Urothelium cell line (cell line): ENCODE results near the gene POLR2J.
A peak's percentile ranks its signal among the peaks of the same experiment; 100 is the strongest.

Source experiments
- DNase-seq: peaks from one replicate; pipeline ENCODE4 v3.0.0; 2011; ENCODE audit warnings: low spot score, mixed read lengths
- FAIRE-seq: peaks from 2 replicates; lab custom pipeline; 2011; peaks lifted over from hg19 to GRCh38; lab: Jason Lieb, UNC

The POLR2J gene

GRCh38 chr7:102444961-102445673, 33.6 kb downstream of the POLR2J start:
- FAIRE-seq (no peak), DNase-seq (no peak)

DNA sequence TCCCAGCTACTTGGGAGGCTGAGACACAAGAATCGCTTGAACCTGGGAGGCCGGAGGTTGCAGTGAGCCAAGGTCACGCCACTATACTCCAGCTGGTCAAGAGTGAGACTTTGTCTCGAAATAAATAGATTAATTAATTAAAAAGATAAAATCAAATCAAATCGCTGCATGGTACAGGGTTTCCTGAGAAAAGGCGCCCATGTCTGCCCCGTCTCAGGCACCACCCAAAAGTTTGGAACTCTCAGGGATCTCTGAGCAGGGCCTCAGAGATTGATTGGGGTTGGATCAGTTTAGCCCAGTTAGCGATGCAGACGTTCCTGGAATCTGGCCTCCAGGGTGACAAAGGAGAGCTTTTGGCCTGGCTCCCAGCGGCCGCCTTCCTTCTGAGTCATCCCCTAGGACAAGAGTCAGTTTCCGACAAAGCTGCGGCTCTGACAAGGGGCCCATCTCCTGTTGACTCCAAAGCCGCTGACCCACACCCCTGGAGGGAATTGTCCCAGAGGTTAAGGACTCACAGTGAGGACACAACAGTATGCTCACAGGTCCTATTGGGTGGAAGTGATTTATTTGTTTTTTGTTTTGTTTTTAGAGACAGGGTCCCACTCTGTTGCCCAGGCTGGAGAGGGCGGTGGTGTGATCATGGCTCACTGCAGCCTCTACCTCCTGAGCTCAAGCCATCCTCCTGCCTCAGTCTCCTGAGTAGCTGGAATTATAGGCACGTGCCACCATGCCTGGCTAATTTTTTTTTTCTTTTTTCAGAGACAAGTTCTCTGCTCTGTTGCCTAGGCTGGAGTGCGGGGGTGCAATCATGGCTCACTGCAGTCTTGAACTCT, 38.5 kb downstream of the POLR2J start:
- DNase-seq (peak; percentile 96), FAIRE-seq (peak; percentile 66)

GRCh38 chr7:102436118-102436517, 42.6 kb downstream of the POLR2J start:
- FAIRE-seq: no peak
- no peak for DNase-seq

- peak; percentile 9 for FAIRE-seq
Observed at GRCh38 chr7:102434039-102434486, 44.7 kb downstream of the POLR2J start.

DNA sequence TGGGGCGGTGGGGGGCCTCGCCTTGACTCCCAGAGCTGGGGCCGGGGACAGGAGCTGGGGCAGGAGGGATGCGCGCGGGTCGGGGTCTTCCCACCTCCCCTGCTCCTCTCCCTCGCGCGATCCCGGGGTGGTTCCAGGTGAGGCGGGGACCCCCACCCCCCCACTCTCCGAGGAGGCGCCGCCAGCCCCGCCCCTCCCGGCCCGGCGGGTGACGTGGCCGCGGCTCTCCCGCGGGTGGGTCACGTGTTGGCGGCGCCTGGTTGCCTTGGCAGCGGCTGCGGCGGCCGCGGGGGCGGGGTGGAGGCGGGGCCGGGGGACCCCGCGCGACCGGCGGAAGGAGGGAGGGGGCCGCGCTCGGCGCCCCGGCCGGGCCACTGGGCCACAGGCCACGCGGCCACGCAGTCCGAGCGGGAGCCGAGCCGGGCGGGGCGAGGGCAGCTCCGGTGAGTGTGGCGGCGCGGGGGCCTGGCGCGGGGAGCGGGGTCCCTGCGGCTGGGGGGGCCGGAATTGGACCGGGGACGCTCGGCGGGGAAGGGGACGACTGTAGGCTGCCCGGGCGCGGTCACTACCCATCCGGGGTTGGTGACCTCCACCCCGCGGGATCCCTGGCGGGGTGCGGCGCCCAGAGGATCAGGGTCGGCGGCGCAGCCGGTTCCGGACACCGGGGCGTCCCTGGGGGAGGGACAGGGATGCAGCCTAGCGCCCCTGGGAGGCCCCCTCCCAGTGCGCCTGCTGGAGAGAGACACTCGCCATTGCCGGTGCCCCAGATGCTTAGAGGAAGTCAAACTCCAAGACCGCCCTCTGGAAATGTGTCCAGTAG, 45.3 kb downstream of the POLR2J start, which contains the start of gene ORAI2:
ORAI2 (plus strand) TSS at position 357 of the 820 bp plus-strand sequence. CDS start 5,382 bp downstream, outside the sequence.
- FAIRE-seq (peak; percentile 98), DNase-seq (peak; percentile 98)

More at GRCh38 chr7:102434039-102434486, 44.7 kb downstream of the POLR2J start:
- DNase-seq: peak; percentile 68

- peak; percentile 56 for FAIRE-seq
- DNase-seq: no peak
Observed at GRCh38 chr7:102432442-102433218, 46.1 kb downstream of the POLR2J start.

DNA sequence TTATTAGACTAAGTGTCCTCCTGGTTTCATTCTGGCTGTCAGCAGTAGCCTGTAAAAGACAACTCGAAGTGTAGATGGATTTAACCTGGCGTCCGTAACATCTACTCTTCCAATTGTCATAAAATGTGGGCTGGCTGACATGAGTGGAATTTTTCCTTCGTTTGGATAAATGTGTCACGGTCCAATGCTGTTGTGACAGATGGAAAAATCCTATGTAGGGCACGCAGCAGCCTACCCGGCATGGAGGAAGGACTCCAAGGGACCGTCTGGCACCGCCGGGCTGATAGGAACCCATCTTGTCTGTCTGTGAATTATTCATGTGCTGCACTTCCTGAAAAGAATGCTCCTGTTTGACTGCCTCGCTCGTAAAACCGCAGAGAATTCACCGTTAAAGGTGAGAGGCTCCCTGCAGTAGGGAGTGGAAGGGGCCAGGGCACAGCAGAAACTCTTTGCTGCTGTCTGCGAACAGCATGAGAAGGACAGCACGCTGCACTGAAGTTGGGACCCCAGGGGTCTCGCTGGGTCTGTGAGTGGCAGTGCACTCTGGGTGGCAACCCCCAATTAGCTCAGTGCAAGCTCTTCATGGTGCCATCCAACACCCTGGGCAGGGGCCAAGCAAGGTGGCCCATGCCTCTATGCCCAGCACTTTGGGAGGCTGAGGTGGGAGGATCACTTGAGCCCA, 47.0 kb downstream of the POLR2J start:
- FAIRE-seq: no peak
- DNase-seq: peak; percentile 66

DNA sequence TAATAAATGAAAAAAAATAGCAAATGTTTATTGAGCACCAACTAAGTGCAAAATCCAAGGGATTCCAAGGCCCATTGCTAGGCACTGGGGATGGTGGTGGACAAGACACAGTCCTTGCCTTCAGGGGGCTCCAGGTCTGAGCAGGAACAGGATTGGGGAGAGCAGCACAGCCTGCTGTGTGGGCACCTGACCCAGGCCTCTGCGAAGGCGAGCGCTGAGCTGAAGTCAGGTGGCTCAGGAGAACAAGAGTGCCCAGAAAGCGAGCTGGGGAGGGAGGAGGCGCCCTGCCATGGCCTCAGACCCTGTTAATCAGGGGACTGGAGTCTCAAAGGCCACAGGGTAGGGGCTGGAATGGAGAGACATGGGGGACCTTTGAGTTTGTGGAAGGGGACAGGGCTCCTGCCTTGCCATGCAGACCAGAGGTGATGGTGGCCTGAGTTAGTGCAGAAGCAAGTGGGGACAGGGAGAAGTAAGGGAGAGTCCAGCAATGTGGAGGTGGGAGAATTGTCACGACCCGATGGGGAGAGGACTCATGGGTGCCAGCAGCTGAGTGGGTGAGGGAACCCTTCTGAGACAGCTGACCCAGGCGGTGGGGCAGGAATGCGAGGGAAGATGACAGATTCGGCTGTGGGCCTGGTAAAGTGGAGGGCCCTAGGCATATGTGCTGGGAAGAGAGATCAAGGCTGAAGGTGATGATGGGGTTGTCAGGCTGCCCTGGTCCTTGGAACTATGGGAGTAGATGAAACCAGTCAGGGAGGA, 49.4 kb downstream of the POLR2J start:
- no peak for FAIRE-seq
- no peak for DNase-seq

DNA sequence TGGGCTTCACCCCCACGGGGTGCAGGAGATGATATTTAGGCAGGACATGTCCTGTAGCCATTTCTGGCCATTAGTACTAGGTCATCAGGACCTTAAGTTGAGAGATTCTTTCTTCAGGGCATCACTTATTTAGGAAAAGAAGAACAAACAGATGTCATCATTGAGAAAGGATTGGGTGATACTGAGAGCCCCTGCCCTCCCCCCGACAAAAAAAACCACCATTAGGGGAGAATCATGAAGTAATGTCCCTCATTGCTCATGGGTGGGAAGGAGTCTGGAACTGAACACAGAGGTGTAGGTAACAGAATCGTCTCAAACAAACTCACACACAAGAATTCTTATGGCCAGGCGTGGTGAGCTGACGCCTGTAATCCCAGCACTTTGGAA, 51.7 kb downstream of the POLR2J start:
- no peak for FAIRE-seq

GRCh38 chr7:102426268-102427018, 52.3 kb downstream of the POLR2J start:
- no peak for FAIRE-seq
- DNase-seq: no peak

More for the DNA sequence above, 51.7 kb downstream of the POLR2J start:
- DNase-seq: no peak

DNA sequence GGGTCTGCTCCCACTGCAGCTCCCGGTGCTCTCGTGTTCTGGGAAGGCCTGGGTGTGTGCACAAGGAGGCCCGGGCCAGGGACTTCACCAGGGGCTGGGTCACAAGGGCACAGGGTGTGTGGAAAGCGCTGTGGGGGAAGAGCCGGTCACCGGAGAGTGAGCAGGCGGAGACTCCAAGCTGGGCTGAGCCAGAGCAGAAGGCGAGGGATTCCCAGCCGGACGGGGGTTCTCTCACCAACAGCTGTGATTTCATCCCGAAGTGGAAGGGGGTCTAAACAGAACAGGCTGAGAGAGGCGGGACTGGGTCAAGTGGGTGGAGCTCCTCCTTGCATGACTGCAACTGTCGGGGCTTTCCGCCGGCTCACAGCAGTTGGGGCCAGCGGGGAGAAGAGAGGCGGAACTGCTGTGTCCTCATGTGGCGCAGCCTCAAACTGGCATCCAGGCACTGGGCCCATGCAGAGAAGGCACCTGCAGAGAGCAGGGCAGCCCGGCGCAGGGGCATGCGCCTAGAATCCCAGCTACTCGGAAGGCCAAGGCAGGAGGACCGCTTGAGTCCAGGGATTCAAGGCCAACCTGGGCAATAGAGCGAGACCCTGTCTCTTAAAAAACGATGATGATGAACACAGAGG, 53.0 kb downstream of the POLR2J start:
- DNase-seq (no peak), FAIRE-seq (no peak)

GRCh38 chr7:102424787-102425218, 53.9 kb downstream of the POLR2J start:
- DNase-seq: no peak

GRCh38 chr7:102424129-102424551, 54.6 kb downstream of the POLR2J start:
- DNase-seq (no peak), FAIRE-seq (no peak)

More at GRCh38 chr7:102424787-102425218, 53.9 kb downstream of the POLR2J start:
- FAIRE-seq: no peak
